ENCODE measurements around the gene OR4C15. TPM values are rescaled to one million over a fixed set of nuclear protein-coding genes. Genes with fewer than 3 reads are reported as not detected.

OR4C15 gene
- total RNA-seq, result not detected in 2 replicates

DNA sequence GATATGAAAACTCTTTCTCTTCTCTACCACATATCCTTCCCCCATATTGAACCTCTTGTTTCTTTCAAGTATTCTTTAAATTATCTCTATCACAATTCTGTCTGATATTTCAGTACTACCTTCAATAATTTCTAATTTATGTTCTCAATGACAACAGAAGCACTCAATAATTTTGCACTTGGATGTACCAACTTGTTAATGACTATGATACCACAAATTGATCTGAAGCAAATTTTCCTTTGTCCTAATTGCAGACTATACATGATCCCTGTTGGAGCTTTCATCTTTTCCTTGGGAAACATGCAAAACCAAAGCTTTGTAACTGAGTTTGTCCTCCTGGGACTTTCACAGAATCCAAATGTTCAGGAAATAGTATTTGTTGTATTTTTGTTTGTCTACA lies at the start of gene OR4C15:
Gene OR4C15 (plus strand): TSS at position 301 of the 400 bp plus-strand sequence. CDS start 0 bp downstream, at position 301.

GRCh38 chr11:55571828-55572227 lies 17.6 kb downstream of the OR4C15 start, which contains the start of gene OR4C16:
Gene OR4C16, plus strand, starts transcription at chr11:55572128. Its CDS starts 0 bp downstream, at chr11:55572128.

Other genes with a start within 250 kb of the OR4C15 start
- not detected in 2 replicates for gene OR4A16, start 211.3 kb upstream of the OR4C15 start, total RNA-seq
- gene OR4A15, start 186.5 kb upstream of the OR4C15 start, total RNA-seq, result not detected in 2 replicates
- gene OR4C16, start 17.7 kb downstream of the OR4C15 start, total RNA-seq, result not detected in 2 replicates
- not detected in 2 replicates for gene OR4C11, start 53.2 kb downstream of the OR4C15 start, total RNA-seq
- gene OR4P4, start 80.6 kb downstream of the OR4C15 start, total RNA-seq, result not detected in 2 replicates
- gene OR4S2, start 93.9 kb downstream of the OR4C15 start, total RNA-seq, result not detected in 2 replicates
- gene OR4C6, start 107.7 kb downstream of the OR4C15 start, total RNA-seq, result not detected in 2 replicates
- gene OR5D13, start 219.0 kb downstream of the OR4C15 start, total RNA-seq, result not detected in 2 replicates
- gene OR5D14, start 241.1 kb downstream of the OR4C15 start, total RNA-seq, result not detected in 2 replicates

Data from subcutaneous preadipocyte (primary cell).